Natural killer cell (primary cell): ENCODE measurements around the gene SPC24. TPM values are rescaled to one million over a fixed set of nuclear protein-coding genes. Genes with fewer than 3 reads are reported as not detected.
A peak's percentile ranks its signal among the peaks of the same experiment; 100 is the strongest.
"Not testable (repeated sequence)": the region's sequence is repeated elsewhere in the genome, so short reads cannot be mapped to it uniquely, and the experiment has no call there.

Source experiments
- ATAC-seq, 3 donors: fragments of 150-1000 bp in 2 of 3; fragments of 200-7000 bp in 1 of 3; cut with Tn5 transposase; 1 replicate in 1 of 3; 2 replicates in 2 of 3; pipeline ENCODE4 v1.10.0; 2021; ENCODE audit warnings: mild to moderate bottlenecking in 2 of 3, moderate library complexity in 2 of 3
- DNase-seq, 2 donors: peaks; one replicate each; pipeline versions ENCODE4 v3.0.0 to v3.0.0-alpha.2; 2013 to 2021; ENCODE audit warnings: mixed read lengths in 1 of 2
- H3K27ac ChIP-seq: one replicate; pipeline ENCODE4 v1.5.1; 2013; ENCODE audit warnings: mild to moderate bottlenecking, low read length
- H3K27me3 ChIP-seq: one replicate; pipeline ENCODE4 v1.6.1; 2013; ENCODE audit warnings: low read length; ENCODE audit not compliant: control insufficient read depth, insufficient read depth
- H3K36me3 ChIP-seq: one replicate; pipeline ENCODE4 v1.6.1; 2013; ENCODE audit warnings: low read length; ENCODE audit not compliant: control insufficient read depth, insufficient read depth
- H3K4me1 ChIP-seq: one replicate; pipeline ENCODE4 v1.6.1; 2013; ENCODE audit warnings: low read length; ENCODE audit not compliant: control insufficient read depth, insufficient read depth
- H3K4me3 ChIP-seq: one replicate; pipeline ENCODE4 v1.5.1; 2013; ENCODE audit warnings: low read length
- H3K9me3 ChIP-seq: one replicate; pipeline ENCODE4 v1.6.1; 2013; ENCODE audit warnings: low read length; ENCODE audit not compliant: control insufficient read depth, insufficient read depth
- H3K27ac Mint-ChIP-seq, 2 donors: one replicate each; pipeline ENCODE4 v1.8.0; 2022; ENCODE audit warnings: mild to moderate bottlenecking in 2 of 2, mixed read lengths in 2 of 2, moderate library complexity in 1 of 2
- H3K27me3 Mint-ChIP-seq, 2 donors: one replicate each; pipeline ENCODE4 v1.8.0; 2022; ENCODE audit warnings: low read depth in 2 of 2, mixed read lengths in 2 of 2
- H3K36me3 Mint-ChIP-seq: one replicate; pipeline ENCODE4 v1.8.0; 2022; ENCODE audit warnings: mixed read lengths
- H3K4me1 Mint-ChIP-seq, 2 donors: one replicate each; pipeline ENCODE4 v1.8.0; 2022; ENCODE audit warnings: mixed read lengths in 2 of 2
- H3K4me3 Mint-ChIP-seq: one replicate; pipeline ENCODE4 v1.8.0; 2022; ENCODE audit warnings: mild to moderate bottlenecking, moderate library complexity, mixed read lengths
- H3K9me3 Mint-ChIP-seq, 2 donors: one replicate each; pipeline ENCODE4 v1.8.0; 2022; ENCODE audit warnings: mixed read lengths in 2 of 2
- CTCF ChIP-seq: fragments of 200-600 bp; IDR thresholded peaks from one replicate; pipeline ENCODE4 v1.8.0; 2022; ENCODE audit warnings: antibody characterized with exemption
- WGBS: methylation state at CpG from one replicate; pipeline ENCODE4 v1.1.7; 2013; ENCODE audit warnings: missing lambda C conversion rate; ENCODE audit not compliant: insufficient coverage; 5-methylcytosine and 5-hydroxymethylcytosine counted together
- intact Hi-C: fragments of 100-400 bp; cut with micrococcal nuclease; formaldehyde crosslinking; loops from one replicate; pipeline ENCODE4 v1.14.2; 2022
- total RNA-seq, 4 donors: library from RNA; stranded (reverse); fragments of 120-200 nt in 1 of 4; gene quantifications; one replicate each; pipeline versions ENCODE4 v1.2.3 to v1.2.4, GENCODE V29; 2013 to 2022

SPC24 gene
- total RNA-seq, 3 donors from 2014 or later (not counting 1 experiment from before 2014, with no cell fraction given), result 1.7 to 6.1 (median 4.1) TPM

DNA sequence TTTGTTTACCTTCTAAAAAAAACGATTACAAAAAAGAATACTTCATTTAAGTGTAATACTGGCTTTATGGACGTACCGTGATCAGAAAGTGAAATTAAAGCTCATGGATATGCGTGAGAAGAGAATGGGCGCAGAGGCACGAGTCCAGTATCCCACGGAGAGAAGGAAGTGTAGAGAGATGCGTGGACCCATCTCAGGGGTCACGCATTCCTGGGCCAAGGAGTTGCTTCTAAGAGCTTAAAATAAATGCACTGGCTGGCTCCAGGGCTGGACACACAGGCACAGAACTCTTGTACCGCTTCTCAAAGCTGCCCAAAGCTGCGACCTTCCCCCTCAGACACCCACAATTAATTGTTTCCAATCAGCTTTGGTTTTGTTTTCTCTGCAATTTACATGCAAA, 8.7 kb upstream of the SPC24 start:
- no peaks in the 10 kb centered on the region for H3K36me3 ChIP-seq
- DNase-seq, result no peak
- no peaks in the 10 kb centered on the region for H3K9me3 Mint-ChIP-seq
- no peaks in the 10 kb centered on the region for H3K27me3 ChIP-seq
- 95% methylated on average over 11 of the region's 11 CpGs for WGBS
- intact Hi-C loops, result no loop called here
- TF ChIP-seq CTCF, result no peak
- H3K9me3 ChIP-seq, result no peaks in the 10 kb centered on the region
- H3K4me1 Mint-ChIP-seq, result no peaks in the 10 kb centered on the region
- no peak overlapping the region for H3K27ac Mint-ChIP-seq
- no peak for ATAC-seq
- H3K4me3 Mint-ChIP-seq, result no peak overlapping the region
- no peaks in the 10 kb centered on the region for H3K36me3 Mint-ChIP-seq
- H3K27me3 Mint-ChIP-seq, result no peaks in the 10 kb centered on the region
- no peak overlapping the region for H3K27ac ChIP-seq
- H3K4me1 ChIP-seq, result no peaks in the 10 kb centered on the region
- no peak overlapping the region for H3K4me3 ChIP-seq

- H3K9me3 ChIP-seq, H3K36me3 ChIP-seq, DNase-seq, H3K4me1 ChIP-seq, H3K27ac Mint-ChIP-seq, H3K9me3 Mint-ChIP-seq, H3K4me1 Mint-ChIP-seq, H3K4me3 Mint-ChIP-seq, H3K27me3 Mint-ChIP-seq, ATAC-seq, H3K4me3 ChIP-seq, H3K36me3 Mint-ChIP-seq, H3K27me3 ChIP-seq, intact Hi-C loops, H3K27ac ChIP-seq: not testable (repeated sequence)
- WGBS, result 100% methylated on average over 2 of the region's 2 CpGs
Measured at GRCh38 chr19:11160440-11160768, 4.8 kb upstream of the SPC24 start.

DNA sequence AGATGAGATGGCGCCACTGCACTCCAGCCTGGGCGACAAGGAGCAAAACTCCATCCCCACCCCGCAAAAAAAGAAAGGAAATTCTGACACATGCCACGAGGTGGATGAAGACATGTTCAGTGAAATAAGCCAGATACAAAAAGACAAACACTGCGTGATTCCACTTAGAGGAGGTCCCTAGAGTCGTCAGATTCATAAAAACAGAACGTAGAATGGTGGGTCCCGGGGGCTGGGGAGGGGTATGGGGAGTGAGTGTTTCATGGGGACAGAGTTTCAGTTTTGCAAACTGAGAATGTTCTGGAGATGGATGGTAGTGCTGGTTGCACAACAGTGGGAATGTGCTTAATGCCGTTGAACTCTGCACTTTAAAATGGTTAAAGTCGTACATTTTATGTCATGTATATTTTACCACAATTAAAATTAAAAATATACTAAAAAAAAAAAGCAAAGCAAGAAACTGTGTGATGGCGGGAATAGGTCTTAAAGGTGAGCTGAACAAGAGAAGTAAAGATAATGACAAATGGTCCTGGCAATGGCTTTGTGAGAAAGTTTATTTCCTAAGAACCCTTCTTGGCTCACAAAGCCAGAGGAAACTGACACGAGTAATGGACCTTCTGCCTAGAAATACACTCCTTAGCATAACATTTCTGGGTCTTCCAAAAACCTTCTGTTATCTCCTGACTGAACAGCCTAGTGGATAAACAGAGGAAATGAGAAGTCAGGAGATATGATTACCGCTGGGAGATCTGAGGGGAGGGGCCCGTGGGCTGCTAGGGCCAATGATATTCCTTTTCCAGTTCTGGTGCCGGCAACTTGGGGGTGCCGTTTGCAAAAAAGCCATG, 4.2 kb upstream of the SPC24 start:
- no peak overlapping the region for H3K4me3 ChIP-seq
- no peak for TF ChIP-seq CTCF
- Mint-ChIP-seq H3K36me3 (no peaks in the 10 kb centered on the region), H3K4me1 (peaks cover 8 to 11% of the 10 kb centered on the region in 2 donors), H3K27me3 (no peaks in the 10 kb centered on the region), H3K4me3 (no peak overlapping the region), H3K27ac (no peak overlapping the region), H3K9me3 (no peaks in the 10 kb centered on the region)
- no peak for ATAC-seq
- no peaks in the 10 kb centered on the region for H3K9me3 ChIP-seq
- H3K27me3 ChIP-seq, result no peaks in the 10 kb centered on the region
- DNase-seq, result no peak
- H3K27ac ChIP-seq, result no peak overlapping the region
- no peaks in the 10 kb centered on the region for H3K36me3 ChIP-seq
- intact Hi-C loops, result no loop called here
- 87% methylated on average over 14 of the region's 16 CpGs for WGBS
- peaks cover 13% of the 10 kb centered on the region for H3K4me1 ChIP-seq

- no peaks in the 10 kb centered on the region for H3K9me3 ChIP-seq
- no peak overlapping the region for H3K27ac ChIP-seq
- intact Hi-C loops, result no loop called here
- H3K4me1 Mint-ChIP-seq, result peaks cover 8 to 17% of the 10 kb centered on the region in 2 donors
- ATAC-seq, result no peak
- no peaks in the 10 kb centered on the region for H3K36me3 Mint-ChIP-seq
- H3K27me3 Mint-ChIP-seq, result no peaks in the 10 kb centered on the region
- H3K4me3 Mint-ChIP-seq, result peak overlapping the region; percentile 94
- DNase-seq, result no peak
- no peaks in the 10 kb centered on the region for H3K27me3 ChIP-seq
- H3K36me3 ChIP-seq, result no peaks in the 10 kb centered on the region
- H3K9me3 Mint-ChIP-seq, result no peaks in the 10 kb centered on the region
- H3K27ac Mint-ChIP-seq, result peak overlapping the region in 1 of 2 donors; percentile 10
- 75% methylated on average over 6 of the region's 6 CpGs for WGBS
- peaks cover 15% of the 10 kb centered on the region for H3K4me1 ChIP-seq
- TF ChIP-seq CTCF, result no peak
- no peak overlapping the region for H3K4me3 ChIP-seq
Measured at GRCh38 chr19:11154683-11155047, 917 bp downstream of the SPC24 start.
